ENCODE data around the gene BTBD16. TPM values are rescaled to one million over a fixed set of nuclear protein-coding genes. Genes with fewer than 3 reads are reported as not detected.

Gene BTBD16
- total RNA-seq, 1 experiment from 2014 or later, result not detected

GRCh38 chr10:122342293-122343134 lies 71.4 kb downstream of the BTBD16 start:
- Mint-ChIP-seq H3K4me3 (no peak overlapping the region), H3K27ac (peak overlapping the region; percentile 42; the same call in 1 of the 2 replicates), H3K9me3 (peaks cover 28% of the 10 kb centered on the region), H3K36me3 (peaks cover 29% of the 10 kb centered on the region), H3K27me3 (ENCODE audit: low read depth) (peaks cover 17% of the 10 kb centered on the region), H3K4me1 (peaks cover 49% of the 10 kb centered on the region)
- TF ChIP-seq TEAD1 (CRISPR knock-in tag; IDR thresholded peaks at IDR 0.05) (peak; percentile 48; the same call in 1 of the 2 replicates), FOXP4 (CRISPR knock-in tag; IDR thresholded peaks at IDR 0.05) (peak; percentile 72; the same call in 1 of the 2 replicates), MXD4 (CRISPR knock-in tag; IDR thresholded peaks at IDR 0.05; ENCODE audit: borderline replicate concordance) (no peak), NFE2L1 (CRISPR knock-in tag; IDR thresholded peaks at IDR 0.05) (peak; percentile 33; the same call in 1 of the 2 replicates), CTCF (IDR thresholded peaks at IDR 0.05) (peak; percentile 46), TP53 (CRISPR knock-in tag; IDR thresholded peaks at IDR 0.05) (0 out of 2 replicates have a peak, but pooled peaks have one; percentile 43), USF1 (CRISPR knock-in tag; IDR thresholded peaks at IDR 0.05) (no peak), FOXK1 (CRISPR knock-in tag; IDR thresholded peaks at IDR 0.05) (no peak; the same call in 1 of the 2 replicates), ETV6 (CRISPR knock-in tag; IDR thresholded peaks at IDR 0.05) (0 out of 2 replicates have a peak, but pooled peaks have one; percentile 31), PREB (CRISPR knock-in tag; IDR thresholded peaks at IDR 0.05; ENCODE audit: borderline replicate concordance) (no peak), ERG (CRISPR knock-in tag; IDR thresholded peaks at IDR 0.05) (no peak)
- DNase-seq (ENCODE audit: low spot score) (peak; percentile 39), ATAC-seq (peak; percentile 81)
- ChIA-PET POLR2A (no interaction called here), CTCF (interaction anchor here (0.6 to 1.6 kb wide), 12 partner anchors 11 to 357 kb away, joined by 3 to 8 read pairs (median 4); partner anchors contain the start of gene PLEKHA1)

GRCh38 chr10:122343135-122343800 lies 72.2 kb downstream of the BTBD16 start:
- Mint-ChIP-seq H3K9me3 (peaks cover 31% of the 10 kb centered on the region), H3K4me3 (no peak overlapping the region), H3K27me3 (ENCODE audit: low read depth) (peaks cover 17% of the 10 kb centered on the region), H3K4me1 (peaks cover 44% of the 10 kb centered on the region), H3K36me3 (peaks cover 29% of the 10 kb centered on the region), H3K27ac (peak overlapping the region; percentile 49; the same call in 1 of the 2 replicates)
- POLR2A ChIA-PET, result no interaction called here
- TF ChIP-seq ATF6 (CRISPR knock-in tag; IDR thresholded peaks at IDR 0.05), result no peak
- TF ChIP-seq ZNF263 (CRISPR knock-in tag; IDR thresholded peaks at IDR 0.05; ENCODE audit: low read depth), result no peak
- no peak for TF ChIP-seq STAT6 (CRISPR knock-in tag; conservative IDR thresholded peaks at IDR 0.05; ENCODE audit: low read depth)
- CTCF ChIA-PET, result interaction anchor here (0.6 to 1.8 kb wide), 13 partner anchors 10 to 356 kb away, joined by 3 to 8 read pairs (median 4); partner anchors contain the start of gene PLEKHA1
- ATAC-seq (no peak; the same call in 1 of the 2 replicates), DNase-seq (ENCODE audit: low spot score) (no peak)
